Fibroblast of lung (primary cell): ENCODE results near the gene RHBG.

Experiments used
- EZH2 ChIP-seq: IDR thresholded peaks from 2 replicates; pipeline ENCODE4 v1.5.1; 2012; ENCODE audit warnings: low read length, control low read depth, mild to moderate bottlenecking; ENCODE audit errors: missing control alignments
- TF ChIP-seq, protein P1 (sequence below), 2 donors: IDR thresholded peaks in 1 of 2; conservative IDR thresholded peaks in 1 of 2; 1 replicate in 1 of 2; 2 replicates in 1 of 2; pipeline ENCODE4 v1.5.1; 2011 to 2012; ENCODE audit warnings: low read length in 2 of 2, control low read depth in 1 of 2, inconsistent platforms in 1 of 2, low read depth in 1 of 2, mild to moderate bottlenecking in 1 of 2

- TF ChIP-seq, protein P1, sequence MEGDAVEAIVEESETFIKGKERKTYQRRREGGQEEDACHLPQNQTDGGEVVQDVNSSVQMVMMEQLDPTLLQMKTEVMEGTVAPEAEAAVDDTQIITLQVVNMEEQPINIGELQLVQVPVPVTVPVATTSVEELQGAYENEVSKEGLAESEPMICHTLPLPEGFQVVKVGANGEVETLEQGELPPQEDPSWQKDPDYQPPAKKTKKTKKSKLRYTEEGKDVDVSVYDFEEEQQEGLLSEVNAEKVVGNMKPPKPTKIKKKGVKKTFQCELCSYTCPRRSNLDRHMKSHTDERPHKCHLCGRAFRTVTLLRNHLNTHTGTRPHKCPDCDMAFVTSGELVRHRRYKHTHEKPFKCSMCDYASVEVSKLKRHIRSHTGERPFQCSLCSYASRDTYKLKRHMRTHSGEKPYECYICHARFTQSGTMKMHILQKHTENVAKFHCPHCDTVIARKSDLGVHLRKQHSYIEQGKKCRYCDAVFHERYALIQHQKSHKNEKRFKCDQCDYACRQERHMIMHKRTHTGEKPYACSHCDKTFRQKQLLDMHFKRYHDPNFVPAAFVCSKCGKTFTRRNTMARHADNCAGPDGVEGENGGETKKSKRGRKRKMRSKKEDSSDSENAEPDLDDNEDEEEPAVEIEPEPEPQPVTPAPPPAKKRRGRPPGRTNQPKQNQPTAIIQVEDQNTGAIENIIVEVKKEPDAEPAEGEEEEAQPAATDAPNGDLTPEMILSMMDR (conservative IDR thresholded peaks at IDR 0.05 in 1 of 2, IDR thresholded peaks at IDR 0.05 in 1 of 2; ENCODE audit: low read depth in 1 of 2, low read length in 2 of 2), result no peak
- no peak for TF ChIP-seq EZH2
Observed at GRCh38 chr1:156360534-156360933, 8.5 kb upstream of the RHBG start.
